ENCODE data around the gene TRAF2. TPM values are rescaled to one million over a fixed set of nuclear protein-coding genes. Genes with fewer than 3 reads are reported as not detected.

Gene TRAF2
- total and polyA plus RNA-seq, 2 of the 13 experiments (the other 11 are each of a cell fraction or from before 2014, with no cell fraction given) = 12.4 to 13.6 TPM

GRCh38 chr9:136882109-136882946 lies 4.0 kb upstream of the TRAF2 start (continued):
- TF ChIP-seq, protein P1, sequence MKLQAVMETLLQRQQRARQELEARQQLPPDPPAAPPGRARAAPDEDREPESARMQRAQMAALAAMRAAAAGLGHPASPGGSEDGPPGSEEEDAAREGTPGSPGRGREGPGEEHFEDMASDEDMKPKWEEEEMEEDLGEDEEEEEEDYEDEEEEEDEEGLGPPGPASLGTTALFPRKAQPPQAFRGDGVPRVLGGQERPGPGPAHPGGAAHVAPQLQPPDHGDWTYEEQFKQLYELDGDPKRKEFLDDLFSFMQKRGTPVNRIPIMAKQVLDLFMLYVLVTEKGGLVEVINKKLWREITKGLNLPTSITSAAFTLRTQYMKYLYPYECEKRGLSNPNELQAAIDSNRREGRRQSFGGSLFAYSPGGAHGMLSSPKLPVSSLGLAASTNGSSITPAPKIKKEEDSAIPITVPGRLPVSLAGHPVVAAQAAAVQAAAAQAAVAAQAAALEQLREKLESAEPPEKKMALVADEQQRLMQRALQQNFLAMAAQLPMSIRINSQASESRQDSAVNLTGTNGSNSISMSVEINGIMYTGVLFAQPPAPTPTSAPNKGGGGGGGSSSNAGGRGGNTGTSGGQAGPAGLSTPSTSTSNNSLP (IDR thresholded peaks at IDR 0.05; ENCODE audit: low read depth, low read length) = peak; percentile 79; the same call in 1 of the 2 replicates
- TF ChIP-seq ZNF674 (CRISPR knock-in tag; IDR thresholded peaks at IDR 0.05; ENCODE audit: low read depth) (no peak), SOX5 (CRISPR knock-in tag; IDR thresholded peaks at IDR 0.05; ENCODE audit: borderline replicate concordance) (peak; percentile 79; the same call in 1 of the 2 replicates), SP5 (CRISPR knock-in tag; IDR thresholded peaks at IDR 0.05; ENCODE audit: borderline replicate concordance, low read depth) (peak; percentile 95), REPIN1 (CRISPR knock-in tag; IDR thresholded peaks at IDR 0.05; ENCODE audit: borderline replicate concordance, low read depth) (peak; percentile 53), GTF3A (CRISPR knock-in tag; conservative IDR thresholded peaks at IDR 0.05) (peak; percentile 8; the same call in 1 of the 2 replicates), MAFG (CRISPR knock-in tag; IDR thresholded peaks at IDR 0.05) (no peak), ZBTB7A (CRISPR knock-in tag; IDR thresholded peaks at IDR 0.05) (peak; percentile 40; the same call in 1 of the 2 replicates), NRL (CRISPR knock-in tag; IDR thresholded peaks at IDR 0.05; ENCODE audit: borderline replicate concordance) (peak; percentile 27; the same call in 1 of the 2 replicates), SMYD3 (CRISPR knock-in tag; IDR thresholded peaks at IDR 0.05) (no peak), KDM5A (IDR thresholded peaks at IDR 0.05; ENCODE audit: borderline replicate concordance, low read length) (no peak; the same call in 1 of the 2 replicates), HIC2 (CRISPR knock-in tag; IDR thresholded peaks at IDR 0.05; ENCODE audit: low read depth) (peak; percentile 52; the same call in 1 of the 2 replicates), AGO2 (optimal IDR thresholded peaks at IDR 0.05; ENCODE audit: low read depth, low read length) (peak; percentile 70), ATF7 (IDR thresholded peaks at IDR 0.05) (no peak; the same call in 1 of the 2 replicates), ATF7 (CRISPR knock-in tag; IDR thresholded peaks at IDR 0.05) (peak; percentile 81; the same call in 1 of the 2 replicates), KDM1A (CRISPR knock-in tag; IDR thresholded peaks at IDR 0.05) (peak; percentile 74; the same call in 1 of the 2 replicates), ZZZ3 (CRISPR knock-in tag; IDR thresholded peaks at IDR 0.05; ENCODE audit: borderline replicate concordance) (peak; percentile 64; the same call in 1 of the 2 replicates), REL (CRISPR knock-in tag; conservative IDR thresholded peaks at IDR 0.05) (no peak), ZNF512 (CRISPR knock-in tag; IDR thresholded peaks at IDR 0.05) (no peak), NFYC (CRISPR knock-in tag; IDR thresholded peaks at IDR 0.05) (peak; percentile 66), MATR3 (CRISPR knock-in tag; IDR thresholded peaks at IDR 0.05) (no peak), ZNF550 (CRISPR knock-in tag; IDR thresholded peaks at IDR 0.05; ENCODE audit: borderline replicate concordance) (no peak), ZNF362 (CRISPR knock-in tag; IDR thresholded peaks at IDR 0.05; ENCODE audit: borderline replicate concordance) (peak; percentile 59; the same call in 1 of the 2 replicates)
